HUDEP-2 (cell line): ENCODE results near the gene ASPRV1.
"Not testable (repeated sequence)": the region's sequence is repeated elsewhere in the genome, so short reads cannot be mapped to it uniquely, and the experiment has no call there.

Source experiments
- DNase-seq, 76 experiments: peaks; one replicate each; lab custom pipeline; 2025; ENCODE audit not compliant: unreplicated experiment in 76 of 76; lab: John Stamatoyannopoulos, UW

Gene ASPRV1

DNA sequence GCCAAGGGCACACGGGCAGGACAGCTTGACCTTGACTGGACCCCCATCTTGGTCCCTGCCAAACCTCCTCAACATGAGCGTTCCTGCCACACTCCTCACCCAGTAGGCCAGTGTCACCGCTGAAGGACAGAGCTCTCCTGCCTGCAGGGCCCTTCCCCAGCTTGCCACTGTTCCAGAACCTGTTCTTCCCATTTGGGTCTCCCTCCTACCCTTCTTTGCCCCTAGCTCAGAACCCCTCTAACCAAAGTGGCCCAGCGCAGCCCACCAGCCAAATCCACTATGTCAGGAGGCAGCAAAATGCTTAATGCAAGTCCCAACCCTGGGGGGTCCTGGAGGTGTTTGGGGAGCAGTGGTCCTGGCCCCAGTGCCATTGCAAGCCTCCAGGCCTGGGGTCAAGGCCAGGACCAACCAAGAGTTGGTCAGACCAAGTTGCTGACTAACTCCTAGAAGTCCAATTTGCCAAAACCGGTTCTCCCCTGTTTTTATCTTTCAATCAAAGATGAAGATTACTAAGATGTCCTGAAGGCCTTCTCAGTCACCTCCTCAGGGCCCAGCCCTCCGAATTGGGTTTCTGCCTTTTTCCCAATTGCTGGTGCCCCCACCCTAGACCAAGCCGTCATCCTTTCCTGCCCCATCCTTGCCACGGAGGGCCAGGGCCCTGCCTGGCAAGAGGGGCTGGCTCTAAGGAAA lies 4.5 kb upstream of the ASPRV1 start:
- no peak for DNase-seq

DNA sequence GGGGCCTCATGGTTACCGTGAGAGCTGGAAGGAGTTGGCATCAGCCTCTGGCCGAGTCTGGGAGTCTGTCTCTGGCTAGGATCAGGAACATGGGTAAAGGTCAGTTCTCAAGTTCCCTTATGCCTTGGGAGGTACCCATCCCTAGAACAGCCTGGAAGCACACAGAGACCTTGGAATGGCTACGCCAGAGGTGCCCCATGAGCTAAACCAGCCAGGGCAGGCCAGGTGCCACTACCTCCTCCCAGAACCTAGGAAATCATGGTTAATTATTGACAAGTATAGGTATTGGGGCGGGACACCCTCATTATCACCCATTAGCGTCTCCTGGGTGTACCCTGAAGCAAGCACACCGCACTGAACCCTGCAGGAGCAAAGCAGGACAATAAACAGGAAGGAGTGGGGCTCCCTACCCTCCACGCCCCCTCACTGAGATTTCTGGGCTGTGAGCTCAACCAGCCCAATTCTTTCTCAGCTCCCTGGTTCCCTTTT lies 3.0 kb upstream of the ASPRV1 start:
- no peak for DNase-seq

DNA sequence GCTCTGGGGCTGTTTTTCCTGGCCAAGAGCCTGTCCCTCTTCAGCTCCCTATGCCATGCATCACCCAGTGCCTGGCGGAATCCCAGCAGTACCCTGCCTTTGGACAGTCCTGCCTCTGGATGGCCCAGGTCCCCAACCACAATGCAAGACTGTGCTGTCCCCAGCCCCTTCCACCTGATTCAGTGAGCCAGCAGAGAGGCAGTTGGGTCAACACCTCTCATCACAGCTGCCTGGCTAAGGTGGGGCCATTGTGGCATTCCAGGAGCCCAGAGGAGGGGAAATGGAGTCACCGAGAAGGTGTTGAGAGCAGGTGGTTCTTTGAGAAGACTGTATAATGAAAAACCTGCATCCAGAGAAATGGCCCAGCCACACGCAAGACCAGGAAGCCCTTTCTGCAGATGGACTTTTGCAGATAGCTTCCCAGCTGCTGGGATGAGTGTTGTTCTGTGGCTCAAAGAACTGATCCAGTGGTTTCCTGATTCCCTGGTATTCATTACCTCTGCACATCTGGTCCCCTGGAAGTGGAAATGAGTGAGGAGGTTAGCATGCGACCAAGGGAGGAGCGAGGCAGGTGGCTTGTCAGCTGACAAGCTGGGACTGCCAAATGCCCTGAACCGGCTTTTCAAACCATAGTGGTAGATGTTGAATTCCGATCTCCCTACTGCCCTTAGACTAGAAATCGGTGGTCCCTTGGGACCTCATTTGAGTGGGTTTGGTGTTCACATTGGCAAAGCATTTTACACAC lies 1.7 kb upstream of the ASPRV1 start:
- DNase-seq: no peak

DNA sequence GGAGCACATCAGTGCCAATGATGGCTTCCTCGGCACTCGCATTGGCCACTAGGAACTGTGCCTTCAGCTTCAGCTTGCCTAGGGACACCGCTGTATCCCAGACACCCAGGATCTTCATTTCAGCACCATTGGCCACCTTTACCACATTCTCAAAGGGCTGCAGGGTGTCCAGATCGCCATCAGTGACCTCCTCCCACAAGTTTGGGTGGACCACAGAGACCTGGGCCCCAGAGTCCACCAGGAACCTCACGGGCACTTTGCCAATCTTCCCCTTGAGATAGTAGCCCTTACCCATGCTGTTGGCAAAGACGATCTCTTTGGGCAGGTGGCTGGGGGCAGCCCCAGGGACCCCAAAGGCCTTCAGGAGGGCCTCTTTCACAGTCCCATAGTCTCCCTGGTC lies 610 bp downstream of the ASPRV1 start:
- DNase-seq: no peak

DNA sequence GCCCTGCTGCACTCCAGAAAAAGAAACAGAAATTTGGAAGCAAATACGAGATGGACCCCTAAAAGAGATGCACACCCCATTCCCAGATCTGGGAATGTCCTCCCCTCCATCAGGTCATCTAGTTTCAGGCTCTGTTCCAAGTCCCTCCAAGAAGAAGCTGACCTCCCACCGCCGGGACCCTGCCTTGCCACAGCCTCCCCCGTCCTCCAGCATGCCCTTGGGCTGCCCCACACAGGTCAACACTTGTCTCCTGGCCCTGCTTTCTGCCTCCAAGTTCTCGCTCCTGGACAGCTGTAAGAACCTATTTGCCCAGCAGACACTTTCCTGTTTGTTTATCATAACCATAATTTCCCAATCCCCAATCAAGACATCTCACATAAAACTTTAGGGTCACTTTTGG lies 2.0 kb downstream of the ASPRV1 start:
- DNase-seq: no peak

DNA sequence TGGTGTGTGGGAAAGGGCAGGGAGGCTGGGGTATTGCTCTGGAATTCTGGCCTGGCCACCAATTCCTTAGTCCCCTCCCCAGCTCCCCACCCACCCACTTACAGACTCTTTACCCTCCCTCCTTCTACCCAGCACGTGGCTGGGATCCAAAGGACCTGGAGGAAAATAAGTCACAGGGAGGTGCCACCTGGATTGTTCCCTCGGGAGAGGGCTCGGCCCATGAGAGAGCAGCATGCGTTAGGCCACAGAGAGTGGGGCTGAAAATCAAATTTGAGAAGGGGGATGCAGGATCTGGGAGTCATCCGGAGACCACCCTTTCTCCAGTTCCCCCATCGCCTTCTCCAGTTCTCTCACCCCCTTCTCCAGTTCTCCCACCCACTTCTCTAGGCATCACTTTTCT lies 3.0 kb downstream of the ASPRV1 start:
- DNase-seq: no peak

DNA sequence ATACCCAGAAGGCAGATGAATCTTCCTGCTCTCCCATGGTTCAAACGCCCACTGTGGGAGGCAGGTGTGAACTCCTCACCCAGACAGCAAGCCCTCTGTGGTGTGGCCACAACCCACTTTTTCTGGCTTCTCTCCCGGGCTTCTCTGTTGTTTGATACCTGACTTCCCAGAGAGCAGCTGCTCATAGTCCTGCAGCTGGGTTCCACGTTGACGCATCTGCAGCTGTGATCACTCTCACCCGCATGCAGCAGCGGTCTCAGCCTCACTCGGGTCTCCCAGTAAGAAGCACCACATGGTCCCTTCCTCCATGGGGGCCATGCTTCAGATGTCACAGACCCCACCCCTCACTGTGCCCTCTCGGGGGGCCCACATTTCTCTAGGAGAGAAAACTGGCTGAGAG lies 3.5 kb downstream of the ASPRV1 start:
- DNase-seq: no peak

DNA sequence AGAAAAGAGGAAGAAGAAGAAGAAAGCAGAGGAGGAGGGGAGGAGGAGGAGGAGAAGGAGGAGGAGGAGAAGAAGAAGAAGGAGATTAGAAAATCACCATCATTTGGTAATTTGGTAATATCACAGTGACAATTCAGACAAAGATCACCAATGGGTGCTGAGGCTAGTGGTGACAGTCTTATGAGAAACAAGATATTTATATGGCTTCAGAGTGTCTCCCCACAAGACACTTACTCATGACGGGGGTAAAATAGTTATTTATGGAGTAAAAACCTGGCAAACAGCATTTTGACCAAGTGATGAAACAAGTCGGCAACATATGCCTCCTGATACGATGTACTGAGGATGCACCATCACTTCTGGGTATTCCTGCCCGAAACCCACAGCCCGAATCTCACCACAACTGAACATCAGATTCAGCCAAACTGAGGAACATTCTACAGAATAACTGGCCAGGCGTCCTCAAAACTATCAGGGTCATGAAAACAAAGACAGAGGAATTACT lies 4.9 kb downstream of the ASPRV1 start:
- no peak for DNase-seq

DNA sequence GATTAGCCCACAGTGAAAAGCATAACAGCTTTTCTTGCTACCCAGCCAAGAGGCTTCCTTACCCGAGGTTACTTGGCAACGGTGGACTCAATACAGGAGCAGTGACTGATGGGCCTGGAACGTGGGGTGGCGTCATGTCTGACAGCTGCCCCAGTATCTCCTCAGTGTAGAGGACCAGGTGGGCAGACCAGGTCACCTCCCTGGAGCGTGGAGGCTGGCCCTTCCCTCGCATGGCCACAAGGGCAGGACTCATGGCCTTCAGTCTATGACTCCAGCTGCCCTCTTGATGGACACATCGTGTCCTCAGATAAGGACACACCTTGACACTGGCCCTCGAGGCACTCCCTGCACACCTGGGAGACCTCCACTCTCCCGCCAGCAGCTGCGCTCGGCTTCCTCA lies 6.4 kb downstream of the ASPRV1 start:
- no peak for DNase-seq

DNA sequence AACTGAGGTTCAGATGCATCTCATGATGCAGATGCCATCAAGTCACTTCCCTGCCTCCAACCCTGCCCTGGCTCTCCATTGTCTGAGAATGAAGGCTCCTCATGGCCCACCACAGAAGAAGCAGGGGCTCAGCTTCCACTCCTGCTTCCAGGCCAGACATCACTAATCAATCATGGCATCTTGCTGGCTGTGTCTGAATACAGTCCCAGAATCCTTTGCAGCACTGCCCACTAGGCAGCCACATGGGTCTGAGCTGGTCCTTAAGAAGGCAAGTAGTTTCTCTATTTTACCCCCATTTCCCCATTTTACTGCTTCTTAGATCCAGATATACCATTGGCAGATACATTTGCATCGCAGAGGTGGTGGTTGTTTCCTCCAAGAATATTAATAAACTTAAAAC lies 7.3 kb downstream of the ASPRV1 start:
- no peak for DNase-seq

DNA sequence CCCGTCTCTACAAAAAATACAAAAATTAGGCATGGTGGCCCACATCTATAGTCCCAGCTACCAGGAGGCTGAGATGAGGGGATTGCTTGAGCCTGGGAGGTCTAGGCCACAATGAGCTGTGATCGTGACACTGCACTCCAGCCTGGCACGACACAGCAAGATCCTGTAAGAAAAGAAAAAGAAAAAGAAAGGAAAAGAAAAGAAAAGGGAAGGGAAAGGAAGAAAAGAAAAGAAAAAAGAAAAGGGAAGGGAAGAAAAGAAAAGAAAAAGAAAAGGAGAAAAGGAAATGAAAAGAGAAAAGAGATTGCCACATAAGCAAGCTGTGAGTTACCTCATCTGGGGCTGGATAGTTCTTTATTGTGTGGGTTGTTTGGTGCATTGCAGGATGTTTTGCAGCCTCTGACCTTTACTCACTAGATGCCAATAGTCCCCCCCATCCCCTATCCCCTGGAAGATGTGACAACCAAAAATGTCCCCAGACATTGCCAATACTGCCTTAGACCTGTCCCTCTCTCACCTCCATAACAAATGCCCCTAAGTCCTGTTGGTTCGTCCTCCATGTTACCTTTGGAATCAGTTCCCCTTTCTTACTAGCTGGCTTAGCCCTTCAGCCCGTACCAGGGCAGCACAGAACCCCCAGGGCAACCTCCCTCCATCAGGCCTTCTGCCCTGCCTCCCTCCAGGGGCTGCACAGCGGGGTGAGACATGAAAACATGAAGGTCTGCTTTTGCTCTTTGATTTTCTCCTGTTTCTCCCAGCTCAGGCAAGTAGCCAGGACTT lies 8.9 kb downstream of the ASPRV1 start:
- DNase-seq: no peak

DNA sequence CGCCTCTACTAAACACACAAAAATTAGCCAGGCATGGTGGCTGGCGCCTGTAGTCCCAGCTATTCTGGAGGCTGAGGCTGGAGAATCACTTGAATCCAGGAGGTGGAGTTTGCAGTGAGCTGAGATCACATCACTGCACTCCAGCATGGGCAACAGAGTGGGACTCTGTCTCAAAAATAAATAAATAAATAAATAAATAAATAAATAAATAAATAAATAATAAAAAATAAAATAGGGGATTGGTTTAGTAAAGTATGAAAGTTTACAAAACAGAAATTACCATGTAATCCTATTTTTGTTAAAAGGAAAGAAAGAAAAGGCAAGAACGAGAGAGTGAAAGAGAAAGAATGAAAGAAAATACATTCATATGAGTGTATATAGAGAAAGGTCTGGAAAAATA lies 10.8 kb downstream of the ASPRV1 start:
- DNase-seq: not testable (repeated sequence)

DNA sequence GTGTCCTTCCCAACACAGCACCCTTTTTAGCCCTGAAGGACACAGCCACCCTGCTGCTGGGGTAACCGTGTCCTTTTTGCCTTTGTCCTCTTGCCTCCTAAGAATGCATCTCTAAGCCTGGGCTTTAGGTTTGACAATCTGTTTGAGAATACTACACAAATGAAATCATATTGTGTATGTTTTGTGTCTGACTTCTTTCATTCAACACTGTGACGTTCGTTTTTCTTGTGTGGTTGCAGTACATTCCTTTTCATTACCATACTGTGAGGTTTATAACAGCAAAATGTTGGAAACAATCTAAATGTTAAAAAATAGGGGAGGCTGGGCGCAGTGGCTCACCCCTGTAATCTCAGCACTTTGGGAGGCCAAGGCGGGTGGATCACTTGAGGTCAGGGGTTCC lies 11.2 kb downstream of the ASPRV1 start:
- no peak for DNase-seq

DNA sequence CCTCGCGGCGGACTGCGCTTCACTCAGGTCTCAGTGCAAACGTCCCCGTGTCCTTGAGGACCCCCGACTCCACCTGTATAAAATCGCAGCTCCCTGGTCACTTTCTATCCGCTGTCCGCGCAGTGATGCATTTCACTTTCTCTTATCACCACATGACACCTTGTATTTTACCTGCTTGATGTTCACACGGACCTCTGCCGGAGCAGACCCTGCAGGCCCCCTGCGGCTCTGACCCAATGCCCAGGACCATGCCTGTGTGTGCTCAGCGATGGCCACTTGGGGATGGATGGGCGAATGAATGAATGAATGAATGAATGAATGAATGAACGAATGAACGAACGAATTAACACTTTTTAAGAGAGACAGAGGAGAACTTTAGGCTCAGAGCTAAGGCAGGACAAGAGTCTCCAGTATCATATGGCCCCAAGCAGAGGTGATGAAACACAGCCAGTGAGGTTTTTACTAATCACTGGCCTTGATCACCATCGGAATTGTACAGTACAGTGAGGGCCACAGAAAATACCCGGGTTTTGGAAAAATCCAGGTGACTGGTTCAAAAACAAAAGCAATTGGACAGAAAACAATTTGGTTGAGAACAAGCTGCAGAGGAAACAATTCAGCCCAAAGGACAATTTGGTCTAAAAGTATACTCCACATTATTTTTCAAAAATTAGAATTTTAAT lies 12.3 kb downstream of the ASPRV1 start:
- DNase-seq: no peak

DNA sequence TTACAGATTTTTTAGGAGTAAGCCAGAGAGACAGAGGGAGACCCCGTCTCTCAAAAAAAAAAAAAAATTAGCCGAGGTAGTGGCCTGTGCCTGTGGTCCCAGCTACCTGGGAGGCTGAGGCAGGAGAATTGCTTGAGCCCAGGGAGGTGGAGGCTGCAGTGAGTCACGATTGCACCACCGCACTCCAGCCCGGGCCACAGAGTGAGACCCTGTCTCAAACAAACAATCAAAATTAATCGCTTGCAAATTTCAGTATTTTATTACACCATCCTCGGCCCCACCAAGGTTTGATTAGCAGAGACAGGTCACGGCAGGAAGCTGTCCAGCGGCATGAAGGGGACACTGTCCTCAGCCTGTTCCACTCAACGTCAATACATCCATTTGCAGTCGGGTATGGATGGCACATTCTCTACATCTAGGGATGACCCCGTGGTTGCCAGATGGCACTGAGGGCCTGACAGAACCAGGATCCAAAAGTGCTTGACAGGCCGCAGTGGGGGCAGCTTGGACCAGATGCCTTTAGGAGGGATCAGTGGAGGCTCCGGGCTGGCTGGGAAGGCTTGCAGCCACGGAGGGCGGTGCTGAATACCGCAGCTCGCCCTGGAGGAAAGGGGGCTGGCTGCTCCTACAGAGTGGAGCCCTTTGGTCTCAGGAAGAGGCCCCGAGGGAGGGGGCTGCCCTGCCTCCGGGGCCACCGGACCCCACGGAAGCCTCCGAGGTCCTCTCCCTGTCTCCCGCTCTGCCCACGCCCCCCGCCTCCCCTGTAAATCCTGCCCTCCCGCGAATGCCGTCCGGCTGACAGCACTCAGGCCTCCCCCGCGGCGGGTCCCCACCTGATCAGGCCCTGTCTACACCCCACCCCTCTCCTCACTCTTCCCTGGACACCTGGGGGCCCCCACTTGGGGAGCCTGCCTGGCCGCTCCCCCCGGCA lies 13.1 kb downstream of the ASPRV1 start:
- DNase-seq: no peak

DNA sequence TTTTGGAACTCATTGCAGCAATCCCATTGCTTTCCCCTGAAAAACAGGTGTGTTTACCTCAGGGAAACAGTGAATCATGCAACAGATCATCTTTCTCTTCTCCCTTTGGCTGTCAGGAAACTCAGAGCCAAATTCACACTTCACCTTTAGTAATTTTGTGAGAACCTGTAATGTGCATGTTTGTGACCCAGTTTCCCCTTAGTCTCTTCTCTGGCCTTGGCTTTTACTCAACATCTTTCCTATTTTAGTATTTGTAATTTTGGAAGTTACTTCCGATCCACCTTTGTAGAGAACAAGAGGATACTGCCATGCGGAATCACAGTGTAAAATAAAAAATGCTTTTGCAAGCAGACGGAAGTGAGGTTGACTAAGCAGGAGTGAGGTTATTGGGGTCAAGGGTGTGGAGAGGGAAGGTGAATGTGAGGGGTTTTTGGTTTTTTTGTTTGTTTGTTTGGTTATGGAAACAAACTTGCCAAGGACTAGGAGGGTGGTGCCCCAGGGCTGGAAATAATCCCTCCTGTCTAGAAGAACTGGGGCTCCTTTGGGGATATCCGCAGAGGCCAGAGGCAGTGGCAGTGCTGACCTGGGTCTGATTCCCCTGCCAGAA lies 14.0 kb downstream of the ASPRV1 start:
- DNase-seq: no peak

DNA sequence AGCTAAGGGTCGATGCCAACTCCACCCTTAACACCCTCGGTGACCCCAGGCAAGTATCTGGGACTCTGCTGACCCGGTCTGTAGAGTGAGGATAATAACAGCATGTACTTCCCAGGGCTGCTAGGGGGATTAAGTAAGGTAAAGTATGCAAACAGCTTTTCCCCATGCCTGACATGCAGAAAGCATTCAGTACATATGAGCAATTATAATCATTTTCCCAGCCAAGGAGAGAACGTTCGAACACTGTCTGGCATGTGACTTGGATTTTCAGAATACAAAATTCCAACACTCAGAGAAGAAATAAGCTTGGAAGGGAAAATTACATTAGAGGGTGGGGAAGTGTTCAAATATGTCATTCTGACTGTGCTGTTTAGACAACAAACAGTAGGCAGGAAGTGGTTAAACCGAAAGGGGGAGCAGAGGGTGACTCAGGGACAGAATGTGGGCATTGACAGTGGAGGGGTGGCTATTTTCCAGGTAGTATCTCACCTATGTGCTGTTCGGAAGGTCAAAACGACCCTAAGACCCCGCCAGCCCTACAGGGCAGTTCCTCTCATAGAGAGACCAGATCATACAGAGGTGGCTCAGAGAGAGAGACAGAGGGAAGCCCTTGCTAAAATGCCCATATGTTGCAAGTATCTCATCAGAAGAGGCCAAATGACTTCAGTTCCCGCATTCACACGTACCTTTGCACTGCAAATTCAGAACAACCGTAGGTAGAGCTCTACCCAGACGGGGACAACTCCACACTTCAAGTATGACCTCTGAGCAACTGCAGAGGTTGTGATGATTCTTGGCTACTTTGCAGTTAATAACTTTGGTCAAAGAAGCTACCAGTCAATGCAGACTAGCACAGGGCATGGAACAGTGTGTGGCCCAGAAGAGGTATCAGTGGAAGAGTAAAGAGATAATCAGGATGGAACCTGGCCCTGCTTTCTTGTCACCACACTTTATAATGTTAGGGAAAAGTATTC lies 14.8 kb downstream of the ASPRV1 start:
- DNase-seq: peak in 16 of 76 experiments; percentile 4 to 44 (median 19)

DNA sequence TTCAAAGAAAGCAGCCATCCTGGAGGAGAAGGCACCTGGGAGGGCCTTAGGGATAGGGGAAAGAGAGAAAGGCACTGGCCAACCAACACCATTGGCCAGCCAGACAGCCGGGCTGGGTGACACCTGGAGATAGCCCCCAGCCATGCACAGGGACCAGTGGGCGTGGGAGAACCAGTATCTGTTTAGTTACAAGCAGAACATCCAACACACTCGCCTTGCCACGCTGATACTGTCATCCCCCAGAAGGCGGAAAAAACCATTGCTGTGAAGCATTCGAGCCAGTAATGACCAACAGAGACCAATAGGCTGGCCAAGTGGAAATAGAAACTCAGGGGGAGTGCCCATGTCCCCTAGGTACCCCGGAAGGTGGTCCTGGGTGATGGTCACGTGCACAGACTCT lies 15.5 kb downstream of the ASPRV1 start:
- DNase-seq: no peak
